ENCODE measurements around the gene CATSPER1.
"Not testable (repeated sequence)": the region's sequence is repeated elsewhere in the genome, so short reads cannot be mapped to it uniquely, and the experiment has no call there.

Gene CATSPER1

GRCh38 chr11:66012371-66012945 lies 13.8 kb downstream of the CATSPER1 start:
- DNase-seq (ENCODE audit: low read depth, low spot score): no peak
- H3K27ac ChIP-seq (ENCODE audit: low read length): no peak overlapping the region
- peaks cover 5% of the 10 kb centered on the region for H3K27me3 ChIP-seq (ENCODE audit: control insufficient read depth, insufficient read depth, low read length)
- H3K4me1 ChIP-seq (ENCODE audit: control insufficient read depth, insufficient read depth, low read length): no peaks in the 10 kb centered on the region; the same call in 1 of the 2 replicates
- H3K4me3 ChIP-seq (ENCODE audit: low read length): no peak overlapping the region; the same call in 1 of the 2 replicates
- H3K36me3 ChIP-seq (ENCODE audit: control insufficient read depth, insufficient read depth, low read length): no peaks in the 10 kb centered on the region
- WGBS (ENCODE audit: insufficient coverage, insufficient read length): no CpG with 5 or more reads among the region's 12 CpGs
- no peaks in the 10 kb centered on the region for H3K9me3 ChIP-seq (ENCODE audit: control insufficient read depth, insufficient read depth, low read length)

- no peak within 1 kb of the TSS for H3K27ac ChIP-seq (ENCODE audit: low read length)
- H3K9me3 ChIP-seq (ENCODE audit: control insufficient read depth, insufficient read depth, low read length): no peaks in the 10 kb centered on the region
- DNase-seq (ENCODE audit: low read depth, low spot score): no peak
- no peaks in the 10 kb centered on the region; the same call in 1 of the 2 replicates for H3K4me1 ChIP-seq (ENCODE audit: control insufficient read depth, insufficient read depth, low read length)
- H3K27me3 ChIP-seq (ENCODE audit: control insufficient read depth, insufficient read depth, low read length): peaks cover 5% of the 10 kb centered on the region
- no CpG with 5 or more reads among the region's 61 CpGs for WGBS (ENCODE audit: insufficient coverage, insufficient read length)
- no peaks in the 10 kb centered on the region for H3K36me3 ChIP-seq (ENCODE audit: control insufficient read depth, insufficient read depth, low read length)
- peak within 1 kb of the TSS; percentile 30; the same call in 1 of the 2 replicates for H3K4me3 ChIP-seq (ENCODE audit: low read length)
These were observed 14.4 kb downstream of the CATSPER1 start, which contains the start of gene CST6 for GRCh38 chr11:66011785-66012303. Gene CST6, plus strand, starts transcription at chr11:66012008. Its CDS starts 37 bp downstream, at chr11:66012045.

GRCh38 chr11:66011239-66011784 lies 15.0 kb downstream of the CATSPER1 start:
- Histone ChIP-seq H3K4me1 (ENCODE audit: control insufficient read depth, insufficient read depth, low read length) (no peaks in the 10 kb centered on the region; the same call in 1 of the 2 replicates), H3K27ac (ENCODE audit: low read length) (no peak overlapping the region), H3K27me3 (ENCODE audit: control insufficient read depth, insufficient read depth, low read length) (peaks cover 5% of the 10 kb centered on the region), H3K9me3 (ENCODE audit: control insufficient read depth, insufficient read depth, low read length) (no peaks in the 10 kb centered on the region), H3K4me3 (ENCODE audit: low read length) (peak overlapping the region; percentile 30; the same call in 1 of the 2 replicates), H3K36me3 (ENCODE audit: control insufficient read depth, insufficient read depth, low read length) (no peaks in the 10 kb centered on the region)
- no CpG with 5 or more reads among the region's 14 CpGs for WGBS (ENCODE audit: insufficient coverage, insufficient read length)
- DNase-seq (ENCODE audit: low read depth, low spot score): no peak

- H3K9me3 ChIP-seq (ENCODE audit: control insufficient read depth, insufficient read depth, low read length); H3K36me3 ChIP-seq (ENCODE audit: control insufficient read depth, insufficient read depth, low read length); DNase-seq (ENCODE audit: low read depth, low spot score); H3K27me3 ChIP-seq (ENCODE audit: control insufficient read depth, insufficient read depth, low read length); H3K4me3 ChIP-seq (ENCODE audit: low read length); H3K27ac ChIP-seq (ENCODE audit: low read length); H3K4me1 ChIP-seq (ENCODE audit: control insufficient read depth, insufficient read depth, low read length): not testable (repeated sequence)
- no CpG with 5 or more reads among the region's 4 CpGs for WGBS (ENCODE audit: insufficient coverage, insufficient read length)
These were observed 16.2 kb downstream of the CATSPER1 start for GRCh38 chr11:66010036-66010435.

GRCh38 chr11:66008468-66009101 lies 17.7 kb downstream of the CATSPER1 start:
- DNase-seq (ENCODE audit: low read depth, low spot score): no peak
- Histone ChIP-seq H3K4me3 (ENCODE audit: low read length) (no peak overlapping the region), H3K4me1 (ENCODE audit: control insufficient read depth, insufficient read depth, low read length) (no peaks in the 10 kb centered on the region; the same call in 1 of the 2 replicates), H3K27ac (ENCODE audit: low read length) (no peak overlapping the region), H3K9me3 (ENCODE audit: control insufficient read depth, insufficient read depth, low read length) (no peaks in the 10 kb centered on the region), H3K27me3 (ENCODE audit: control insufficient read depth, insufficient read depth, low read length) (peaks cover 5% of the 10 kb centered on the region), H3K36me3 (ENCODE audit: control insufficient read depth, insufficient read depth, low read length) (peaks cover 6% of the 10 kb centered on the region; the same call in 1 of the 2 replicates)
- no CpG with 5 or more reads among the region's 10 CpGs for WGBS (ENCODE audit: insufficient coverage, insufficient read length)

- H3K4me1 ChIP-seq (ENCODE audit: control insufficient read depth, insufficient read depth, low read length): no peaks in the 10 kb centered on the region; the same call in 1 of the 2 replicates
- peaks cover 6% of the 10 kb centered on the region; the same call in 1 of the 2 replicates for H3K36me3 ChIP-seq (ENCODE audit: control insufficient read depth, insufficient read depth, low read length)
- no peak for DNase-seq (ENCODE audit: low read depth, low spot score)
- no CpG with 5 or more reads among the region's 2 CpGs for WGBS (ENCODE audit: insufficient coverage, insufficient read length)
- no peaks in the 10 kb centered on the region for H3K9me3 ChIP-seq (ENCODE audit: control insufficient read depth, insufficient read depth, low read length)
- H3K27ac ChIP-seq (ENCODE audit: low read length): no peak overlapping the region
- H3K4me3 ChIP-seq (ENCODE audit: low read length): no peak overlapping the region
- H3K27me3 ChIP-seq (ENCODE audit: control insufficient read depth, insufficient read depth, low read length): peaks cover 5% of the 10 kb centered on the region
These were observed 18.2 kb downstream of the CATSPER1 start for GRCh38 chr11:66008095-66008467.

- H3K27me3 ChIP-seq (ENCODE audit: control insufficient read depth, insufficient read depth, low read length): peaks cover 5% of the 10 kb centered on the region
- no peaks in the 10 kb centered on the region for H3K9me3 ChIP-seq (ENCODE audit: control insufficient read depth, insufficient read depth, low read length)
- H3K4me3 ChIP-seq (ENCODE audit: low read length): no peak overlapping the region
- no peaks in the 10 kb centered on the region; the same call in 1 of the 2 replicates for H3K4me1 ChIP-seq (ENCODE audit: control insufficient read depth, insufficient read depth, low read length)
- H3K27ac ChIP-seq (ENCODE audit: low read length): no peak overlapping the region
- no peak for DNase-seq (ENCODE audit: low read depth, low spot score)
- peaks cover 6% of the 10 kb centered on the region; the same call in 1 of the 2 replicates for H3K36me3 ChIP-seq (ENCODE audit: control insufficient read depth, insufficient read depth, low read length)
- no CpG with 5 or more reads among the region's 5 CpGs for WGBS (ENCODE audit: insufficient coverage, insufficient read length)
These were observed 19.1 kb downstream of the CATSPER1 start for GRCh38 chr11:66007201-66007634.

GRCh38 chr11:66006891-66007176 lies 19.4 kb downstream of the CATSPER1 start:
- no peak overlapping the region for H3K27ac ChIP-seq (ENCODE audit: low read length)
- H3K4me1 ChIP-seq (ENCODE audit: control insufficient read depth, insufficient read depth, low read length): no peaks in the 10 kb centered on the region; the same call in 1 of the 2 replicates
- DNase-seq (ENCODE audit: low read depth, low spot score): no peak
- H3K27me3 ChIP-seq (ENCODE audit: control insufficient read depth, insufficient read depth, low read length): peaks cover 5% of the 10 kb centered on the region
- no peaks in the 10 kb centered on the region for H3K9me3 ChIP-seq (ENCODE audit: control insufficient read depth, insufficient read depth, low read length)
- WGBS (ENCODE audit: insufficient coverage, insufficient read length): no CpG with 5 or more reads among the region's 4 CpGs
- H3K36me3 ChIP-seq (ENCODE audit: control insufficient read depth, insufficient read depth, low read length): peaks cover 6% of the 10 kb centered on the region; the same call in 1 of the 2 replicates
- H3K4me3 ChIP-seq (ENCODE audit: low read length): no peak overlapping the region

- Histone ChIP-seq H3K36me3 (ENCODE audit: control insufficient read depth, insufficient read depth, low read length) (peaks cover 6% of the 10 kb centered on the region; the same call in 1 of the 2 replicates), H3K27ac (ENCODE audit: low read length) (no peak overlapping the region)
- WGBS (ENCODE audit: insufficient coverage, insufficient read length): no CpG with 5 or more reads among the region's 13 CpGs
These were observed 20.0 kb downstream of the CATSPER1 start for GRCh38 chr11:66006134-66006890.

GRCh38 chr11:66004186-66004585 lies 22.1 kb downstream of the CATSPER1 start:
- WGBS (ENCODE audit: insufficient coverage, insufficient read length): no CpG with 5 or more reads among the region's 4 CpGs
- H3K9me3 ChIP-seq (ENCODE audit: control insufficient read depth, insufficient read depth, low read length): no peaks in the 10 kb centered on the region

More at GRCh38 chr11:66006134-66006890, 20.0 kb downstream of the CATSPER1 start:
- no peaks in the 10 kb centered on the region for H3K4me1 ChIP-seq (ENCODE audit: control insufficient read depth, insufficient read depth, low read length)
- peaks cover 1% of the 10 kb centered on the region; the same call in 1 of the 2 replicates for H3K27me3 ChIP-seq (ENCODE audit: control insufficient read depth, insufficient read depth, low read length)
- no peak overlapping the region for H3K4me3 ChIP-seq (ENCODE audit: low read length)
- DNase-seq (ENCODE audit: low read depth, low spot score): no peak
- no peaks in the 10 kb centered on the region for H3K9me3 ChIP-seq (ENCODE audit: control insufficient read depth, insufficient read depth, low read length)

More at GRCh38 chr11:66004186-66004585, 22.1 kb downstream of the CATSPER1 start:
- Histone ChIP-seq H3K27me3 (ENCODE audit: control insufficient read depth, insufficient read depth, low read length) (no peaks in the 10 kb centered on the region), H3K36me3 (ENCODE audit: control insufficient read depth, insufficient read depth, low read length) (peaks cover 14% of the 10 kb centered on the region; the same call in 1 of the 2 replicates), H3K4me1 (ENCODE audit: control insufficient read depth, insufficient read depth, low read length) (no peaks in the 10 kb centered on the region), H3K27ac (ENCODE audit: low read length) (no peak overlapping the region), H3K4me3 (ENCODE audit: low read length) (no peak overlapping the region)
- DNase-seq (ENCODE audit: low read depth, low spot score): no peak

All from iPS DF 6.9 (cell line).